ENCODE data around the gene LANCL3. TPM values are rescaled to one million over a fixed set of nuclear protein-coding genes. Genes with fewer than 3 reads are reported as not detected.
"Not testable (repeated sequence)": the region's sequence is repeated elsewhere in the genome, so short reads cannot be mapped to it uniquely, and the experiment has no call there.

Gene LANCL3
- total RNA-seq, 3 donors from 2014 or later: 0.05 to 0.08 (median 0.05) TPM

DNA sequence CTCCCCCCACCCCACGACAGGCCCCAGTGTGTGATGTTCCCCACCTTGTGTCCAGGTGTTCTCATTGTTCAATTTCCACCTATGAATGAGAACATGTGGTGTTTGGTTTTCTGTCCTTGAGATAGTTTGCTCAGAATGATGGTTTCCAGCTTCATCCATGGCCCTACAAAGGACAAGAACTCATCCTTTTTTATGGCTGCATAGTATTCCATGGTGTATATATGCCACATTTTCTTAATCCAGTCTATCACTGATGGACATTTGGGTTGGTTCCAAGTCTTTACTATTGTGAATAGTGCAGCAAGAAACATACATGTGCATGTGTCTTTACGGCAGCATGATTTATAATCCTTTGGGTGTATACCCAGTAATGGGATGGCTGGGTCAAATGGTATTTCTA is 79.4 kb downstream of the LANCL3 start:
- not testable (repeated sequence) for ATAC-seq, H3K4me3 Mint-ChIP-seq, DNase-seq

DNA sequence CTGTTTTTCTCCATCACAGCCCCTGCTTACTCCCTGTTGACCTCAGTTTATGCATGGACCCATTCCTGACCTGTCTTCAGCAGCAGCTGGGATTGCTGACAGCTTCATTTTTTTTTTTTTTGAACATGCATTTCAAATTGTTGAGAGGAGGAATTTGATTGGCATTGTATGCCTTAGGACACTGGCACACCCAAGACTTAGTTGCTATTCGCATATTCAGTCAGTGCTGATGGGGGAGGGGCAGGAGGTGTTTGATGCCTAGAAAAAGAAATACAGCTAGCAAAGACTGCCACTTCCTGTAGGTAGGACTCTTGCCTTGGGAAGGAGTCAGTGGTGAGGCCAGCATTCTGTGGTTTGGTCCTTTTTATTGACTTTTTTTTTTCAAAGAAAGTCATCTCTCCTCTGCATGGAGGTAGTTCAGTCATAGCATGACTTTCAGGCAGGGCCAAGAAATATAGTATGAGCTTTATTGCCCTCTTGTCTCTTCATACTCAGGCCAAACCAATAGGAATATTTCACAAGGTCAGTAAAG is 80.5 kb downstream of the LANCL3 start:
- H3K4me3 Mint-ChIP-seq: no peak overlapping the region
- no peak for ATAC-seq

More for the DNA sequence above, 79.4 kb downstream of the LANCL3 start:
- H3K27me3 Mint-ChIP-seq (ENCODE audit: low read depth); H3K4me1 Mint-ChIP-seq (ENCODE audit: low read depth); H3K36me3 Mint-ChIP-seq (ENCODE audit: insufficient read depth); H3K9me3 Mint-ChIP-seq: not testable (repeated sequence)

DNA sequence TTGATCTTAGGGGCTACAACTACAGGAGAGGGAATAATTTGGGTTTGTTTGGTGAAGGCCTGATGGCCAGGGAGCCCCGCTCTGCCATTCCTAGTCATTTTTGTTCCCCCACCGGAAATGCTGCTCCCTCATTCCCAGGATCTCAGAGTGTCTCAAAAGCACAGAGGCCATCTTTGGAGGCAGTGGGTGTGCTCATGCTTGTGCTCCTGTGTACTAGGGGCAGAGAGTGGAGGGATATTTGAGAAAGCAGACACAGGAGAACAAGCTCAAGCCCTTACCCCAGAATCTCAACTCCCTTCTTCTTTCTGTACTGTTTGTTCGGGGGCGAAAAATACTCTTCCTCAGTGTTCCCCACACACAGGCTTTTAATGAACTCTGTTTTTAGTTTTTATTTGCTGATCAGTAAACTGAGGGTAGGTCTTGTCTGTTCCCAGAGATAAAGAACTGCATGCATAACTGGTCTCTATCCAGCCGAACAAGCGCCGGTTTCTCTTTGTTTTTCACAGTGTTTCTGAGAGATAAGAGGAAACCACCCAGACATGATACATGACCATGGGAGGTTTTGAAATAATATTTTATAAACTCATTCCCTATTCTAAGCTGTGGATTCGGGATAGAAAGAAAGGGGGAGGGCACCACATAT is 81.2 kb downstream of the LANCL3 start:
- Mint-ChIP-seq H3K36me3 (ENCODE audit: insufficient read depth) (no peaks in the 10 kb centered on the region), H3K4me3 (no peak overlapping the region), H3K4me1 (ENCODE audit: low read depth) (no peaks in the 10 kb centered on the region), H3K27me3 (ENCODE audit: low read depth) (no peaks in the 10 kb centered on the region), H3K9me3 (no peaks in the 10 kb centered on the region)
- DNase-seq (no peak), ATAC-seq (no peak)

More for the DNA sequence above, 80.5 kb downstream of the LANCL3 start:
- no peak for DNase-seq
- Mint-ChIP-seq H3K9me3 (no peaks in the 10 kb centered on the region), H3K36me3 (ENCODE audit: insufficient read depth) (no peaks in the 10 kb centered on the region), H3K27me3 (ENCODE audit: low read depth) (no peaks in the 10 kb centered on the region), H3K4me1 (ENCODE audit: low read depth) (no peaks in the 10 kb centered on the region)

DNA sequence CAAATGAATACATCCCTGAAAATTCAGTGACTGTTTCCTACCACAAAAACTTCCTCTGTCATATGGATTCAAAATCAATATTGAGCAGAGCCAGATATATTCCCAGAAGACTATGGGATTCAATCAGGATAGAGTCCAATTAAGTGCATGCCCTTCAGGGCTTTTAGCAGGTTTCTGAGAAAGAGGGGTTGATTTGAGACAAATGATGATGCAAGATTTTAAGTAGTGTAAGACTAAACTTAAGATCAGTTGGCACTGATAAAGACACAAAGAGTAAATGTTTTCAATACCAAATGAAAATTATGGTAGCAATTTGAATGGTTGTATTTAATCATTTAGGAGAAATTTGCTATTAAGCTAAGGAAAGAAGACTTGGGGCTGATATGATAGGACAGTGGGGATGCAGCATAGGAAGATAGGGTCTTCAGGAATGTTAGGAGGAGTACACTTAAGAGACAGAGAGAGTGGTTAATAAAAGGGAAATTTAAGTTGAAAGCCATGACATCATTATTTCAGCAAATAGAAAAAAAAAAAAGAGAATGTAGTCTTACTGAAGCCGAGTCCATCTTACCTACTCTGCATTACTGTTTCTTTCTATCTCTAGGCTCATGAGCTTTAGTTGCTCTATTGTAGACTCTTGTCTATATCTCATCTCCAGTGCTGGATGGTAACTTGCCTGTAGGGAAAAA is 82.1 kb downstream of the LANCL3 start:
- no peaks in the 10 kb centered on the region for H3K27me3 Mint-ChIP-seq (ENCODE audit: low read depth)
- ATAC-seq: no peak
- DNase-seq: no peak
- no peak overlapping the region for H3K4me3 Mint-ChIP-seq
- no peaks in the 10 kb centered on the region for H3K36me3 Mint-ChIP-seq (ENCODE audit: insufficient read depth)
- H3K4me1 Mint-ChIP-seq (ENCODE audit: low read depth): no peaks in the 10 kb centered on the region
- no peaks in the 10 kb centered on the region for H3K9me3 Mint-ChIP-seq

DNA sequence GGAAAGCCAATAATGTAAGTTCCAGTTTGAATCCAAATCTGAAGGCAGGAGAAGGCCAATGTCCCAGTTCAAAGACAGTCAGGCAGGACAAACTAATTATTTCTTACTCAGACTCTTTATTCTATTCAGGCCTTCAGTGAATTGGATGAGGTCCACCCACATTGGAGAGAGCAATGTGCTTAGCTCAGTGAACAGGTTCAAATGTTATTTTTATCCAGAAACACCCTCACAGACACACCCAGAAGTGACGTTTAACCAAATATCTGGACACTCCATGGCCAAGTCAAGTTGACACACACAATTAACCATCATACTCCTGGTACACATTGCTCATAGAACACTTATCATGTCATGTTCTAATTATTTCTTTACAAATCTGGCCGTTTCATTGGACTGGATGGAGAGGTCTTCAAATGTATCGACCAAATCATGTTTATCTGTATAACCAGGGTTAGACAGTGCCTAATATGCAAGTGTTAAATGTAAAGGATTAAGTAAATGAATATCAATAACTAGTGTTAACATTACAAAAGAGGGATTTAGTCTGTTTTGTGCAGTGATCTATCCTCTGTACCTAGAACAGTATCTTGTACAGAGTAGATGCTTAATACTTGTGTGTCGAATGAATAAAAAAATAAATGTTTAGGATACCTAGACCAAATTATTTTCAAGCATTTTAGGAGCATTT is 87.0 kb downstream of the LANCL3 start:
- no peak for DNase-seq
- H3K4me3 Mint-ChIP-seq: no peak overlapping the region
- H3K9me3 Mint-ChIP-seq: no peaks in the 10 kb centered on the region
- no peaks in the 10 kb centered on the region for H3K4me1 Mint-ChIP-seq (ENCODE audit: low read depth)
- H3K27me3 Mint-ChIP-seq (ENCODE audit: low read depth): no peaks in the 10 kb centered on the region
- ATAC-seq: no peak
- H3K36me3 Mint-ChIP-seq (ENCODE audit: insufficient read depth): no peaks in the 10 kb centered on the region

DNA sequence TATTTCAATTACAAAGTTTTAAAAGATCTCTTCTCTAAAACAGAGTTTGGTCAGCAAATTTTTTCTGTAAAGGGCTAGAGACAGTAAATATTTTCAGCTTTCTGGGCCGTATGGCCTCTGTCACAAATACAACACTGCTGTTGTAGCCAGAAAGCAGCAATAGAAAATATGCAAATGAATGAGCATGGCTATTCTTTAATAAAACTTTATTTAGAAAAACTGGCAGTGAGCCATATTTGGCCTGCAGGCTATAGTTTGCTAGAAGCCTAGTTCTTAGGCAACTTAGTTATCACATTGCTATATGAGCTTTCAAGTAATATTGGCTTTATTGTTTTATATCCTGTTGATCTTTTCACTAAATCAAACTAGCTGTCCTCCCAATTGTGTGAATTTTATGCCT is 87.6 kb downstream of the LANCL3 start:
- Mint-ChIP-seq H3K27me3 (ENCODE audit: low read depth) (no peaks in the 10 kb centered on the region), H3K4me1 (ENCODE audit: low read depth) (no peaks in the 10 kb centered on the region), H3K4me3 (no peak overlapping the region), H3K9me3 (no peaks in the 10 kb centered on the region), H3K36me3 (ENCODE audit: insufficient read depth) (no peaks in the 10 kb centered on the region)
- ATAC-seq: no peak
- no peak for DNase-seq

DNA sequence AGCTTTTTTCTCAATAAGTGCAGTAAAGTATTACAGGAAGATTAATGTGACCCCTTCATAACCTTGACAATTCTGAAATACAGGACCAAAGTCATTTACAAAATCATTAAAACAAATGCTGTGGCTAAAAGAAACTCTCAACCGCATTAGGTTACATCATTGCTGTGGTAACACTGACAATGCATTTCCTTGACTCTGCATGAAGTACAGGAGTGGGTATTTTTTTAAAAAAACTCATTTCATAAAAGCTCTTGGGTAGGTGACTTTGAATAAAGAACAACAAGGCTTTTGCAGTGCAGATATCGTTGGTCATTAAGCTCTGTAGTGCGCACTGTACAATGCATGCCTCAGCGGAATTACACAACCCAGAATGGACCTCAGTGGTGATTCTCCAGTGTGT is 90.7 kb downstream of the LANCL3 start:
- Mint-ChIP-seq H3K27me3 (ENCODE audit: low read depth) (no peaks in the 10 kb centered on the region), H3K4me3 (no peak overlapping the region), H3K4me1 (ENCODE audit: low read depth) (no peaks in the 10 kb centered on the region), H3K36me3 (ENCODE audit: insufficient read depth) (no peaks in the 10 kb centered on the region), H3K9me3 (no peaks in the 10 kb centered on the region)
- DNase-seq (no peak), ATAC-seq (no peak)

DNA sequence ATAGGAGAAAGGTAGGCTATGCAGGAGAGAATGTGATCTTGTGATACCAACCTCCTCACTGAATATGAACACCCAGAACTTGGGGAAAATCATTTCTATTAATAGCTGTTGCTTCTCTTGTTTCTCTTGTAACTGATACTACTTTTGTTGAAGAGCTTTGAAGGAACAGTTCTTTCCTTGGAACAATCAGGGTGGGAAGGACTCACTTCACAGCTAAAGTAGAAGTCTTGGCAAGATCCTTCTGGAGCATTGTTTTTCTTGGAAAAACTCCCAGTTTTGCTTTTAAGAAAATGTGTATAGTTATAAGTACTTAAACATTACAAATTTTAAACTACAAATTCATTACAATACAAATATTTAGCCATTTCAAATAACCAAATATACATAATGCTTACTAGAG is 95.1 kb downstream of the LANCL3 start:
- no peaks in the 10 kb centered on the region for H3K4me1 Mint-ChIP-seq (ENCODE audit: low read depth)
- H3K4me3 Mint-ChIP-seq: no peak overlapping the region
- no peaks in the 10 kb centered on the region for H3K9me3 Mint-ChIP-seq
- no peaks in the 10 kb centered on the region for H3K27me3 Mint-ChIP-seq (ENCODE audit: low read depth)
- ATAC-seq (no peak), DNase-seq (no peak)
- no peaks in the 10 kb centered on the region for H3K36me3 Mint-ChIP-seq (ENCODE audit: insufficient read depth)

DNA sequence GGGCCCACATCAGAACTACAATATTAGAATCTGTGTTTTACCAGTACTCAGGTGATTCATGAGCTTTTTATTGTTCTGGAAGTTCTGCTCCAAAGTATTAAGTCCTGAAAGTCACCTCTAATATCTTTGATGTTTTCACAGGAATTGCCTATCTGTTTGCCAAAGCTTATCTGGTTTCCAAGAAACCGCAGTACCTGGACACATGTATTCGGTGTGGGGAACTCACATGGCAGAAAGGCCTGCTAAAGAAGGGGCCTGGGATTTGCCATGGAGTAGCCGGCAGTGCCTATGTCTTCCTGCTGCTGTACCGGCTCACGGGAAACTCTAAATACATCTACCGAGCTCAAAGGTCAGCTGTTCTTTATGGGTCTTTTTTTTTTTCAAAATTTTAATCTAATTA is 95.7 kb downstream of the LANCL3 start:
- no peak for ATAC-seq
- H3K4me3 Mint-ChIP-seq: no peak overlapping the region
- no peaks in the 10 kb centered on the region for H3K36me3 Mint-ChIP-seq (ENCODE audit: insufficient read depth)
- no peak for DNase-seq
- no peaks in the 10 kb centered on the region for H3K9me3 Mint-ChIP-seq
- H3K27me3 Mint-ChIP-seq (ENCODE audit: low read depth): no peaks in the 10 kb centered on the region
- H3K4me1 Mint-ChIP-seq (ENCODE audit: low read depth): no peaks in the 10 kb centered on the region

DNA sequence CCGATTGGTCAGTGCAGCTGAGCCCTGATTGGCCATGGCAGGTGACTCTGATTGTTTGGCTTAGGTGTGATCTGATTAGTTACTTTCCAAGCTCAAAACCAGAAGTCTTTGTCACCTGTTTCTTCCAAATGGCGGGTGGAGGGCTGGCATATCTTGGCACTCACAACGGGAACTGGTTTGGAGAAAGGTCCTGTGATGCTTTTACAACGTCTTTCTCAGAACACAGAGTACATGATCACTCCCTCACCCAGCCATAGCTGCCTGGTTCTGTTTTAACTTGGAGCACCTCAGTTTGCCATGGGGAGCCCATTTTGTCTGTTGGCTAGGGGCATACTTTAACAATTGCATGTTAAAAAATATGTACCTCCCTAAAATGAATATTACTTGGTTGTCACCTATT is 101.1 kb downstream of the LANCL3 start:
- no peaks in the 10 kb centered on the region for H3K36me3 Mint-ChIP-seq (ENCODE audit: insufficient read depth)
- H3K4me1 Mint-ChIP-seq (ENCODE audit: low read depth): no peaks in the 10 kb centered on the region
- H3K27me3 Mint-ChIP-seq (ENCODE audit: low read depth): no peaks in the 10 kb centered on the region
- no peak overlapping the region for H3K4me3 Mint-ChIP-seq
- DNase-seq (no peak), ATAC-seq (no peak)
- no peaks in the 10 kb centered on the region for H3K9me3 Mint-ChIP-seq

DNA sequence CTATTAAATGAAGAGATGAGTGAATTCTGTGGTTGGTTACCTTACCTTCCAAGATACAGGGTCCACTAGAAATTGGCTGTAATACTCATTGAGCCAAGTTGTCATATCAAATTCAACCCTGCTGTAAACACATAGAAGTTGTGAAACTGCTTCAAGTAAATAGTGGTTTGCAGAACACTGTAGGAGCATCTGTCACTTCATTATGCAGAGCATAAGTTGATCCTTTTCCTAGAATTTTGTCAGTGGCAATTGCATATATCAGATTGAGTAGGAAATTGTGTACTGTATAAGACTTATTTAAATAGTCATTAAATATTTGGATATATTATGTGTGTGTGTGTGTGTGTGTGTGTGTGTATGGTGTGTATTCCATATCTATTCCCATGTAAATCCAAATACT is 105.3 kb downstream of the LANCL3 start:
- no peaks in the 10 kb centered on the region for H3K36me3 Mint-ChIP-seq (ENCODE audit: insufficient read depth)
- no peaks in the 10 kb centered on the region for H3K4me1 Mint-ChIP-seq (ENCODE audit: low read depth)
- ATAC-seq (no peak), DNase-seq (no peak)
- no peaks in the 10 kb centered on the region for H3K9me3 Mint-ChIP-seq
- no peak overlapping the region for H3K4me3 Mint-ChIP-seq
- H3K27me3 Mint-ChIP-seq (ENCODE audit: low read depth): no peaks in the 10 kb centered on the region

DNA sequence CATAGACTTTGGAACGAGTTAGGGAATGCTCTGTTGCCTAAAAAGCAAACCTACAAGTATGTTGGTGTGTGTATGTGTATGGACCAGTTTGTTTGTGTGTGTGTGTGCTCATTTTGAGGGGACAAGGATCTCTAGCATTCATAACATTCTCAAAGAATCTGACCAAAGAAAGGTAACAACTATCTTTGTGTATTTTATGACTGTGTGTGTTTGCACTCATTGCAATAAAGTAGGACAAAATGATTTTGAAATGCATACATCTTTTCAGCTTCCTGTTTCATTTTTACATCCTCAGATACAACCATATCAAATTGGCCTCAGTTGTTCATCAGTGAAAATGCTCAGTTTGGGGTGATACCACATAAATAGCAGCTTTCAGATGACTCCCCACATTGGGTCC is 105.8 kb downstream of the LANCL3 start:
- H3K9me3 Mint-ChIP-seq: no peaks in the 10 kb centered on the region
- H3K36me3 Mint-ChIP-seq (ENCODE audit: insufficient read depth): no peaks in the 10 kb centered on the region
- H3K4me1 Mint-ChIP-seq (ENCODE audit: low read depth): no peaks in the 10 kb centered on the region
- H3K4me3 Mint-ChIP-seq: no peak overlapping the region
- no peak for ATAC-seq
- no peaks in the 10 kb centered on the region for H3K27me3 Mint-ChIP-seq (ENCODE audit: low read depth)
- DNase-seq: no peak

DNA sequence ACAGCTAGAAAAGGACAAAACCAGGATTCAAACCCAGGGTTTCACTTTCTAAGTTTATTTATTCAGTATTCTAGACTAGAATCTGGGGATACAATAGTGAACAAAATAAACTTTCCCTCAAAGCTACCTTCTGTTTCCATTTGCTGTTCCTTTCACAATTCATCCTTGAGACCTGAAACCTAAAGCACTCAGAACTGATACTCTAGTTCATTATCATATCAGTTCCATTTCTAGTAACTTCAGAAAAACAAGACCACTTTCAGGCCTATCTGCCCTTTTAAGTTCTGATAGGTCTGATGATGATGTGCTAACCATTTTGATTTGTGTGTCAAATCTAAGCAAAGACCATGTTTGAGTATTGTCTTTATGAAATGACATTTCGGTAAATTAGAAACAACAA is 106.3 kb downstream of the LANCL3 start:
- Mint-ChIP-seq H3K9me3 (no peaks in the 10 kb centered on the region), H3K27me3 (ENCODE audit: low read depth) (no peaks in the 10 kb centered on the region), H3K4me1 (ENCODE audit: low read depth) (no peaks in the 10 kb centered on the region), H3K36me3 (ENCODE audit: insufficient read depth) (no peaks in the 10 kb centered on the region), H3K4me3 (no peak overlapping the region)
- no peak for DNase-seq
- peak; percentile 23 to 65 for ATAC-seq

DNA sequence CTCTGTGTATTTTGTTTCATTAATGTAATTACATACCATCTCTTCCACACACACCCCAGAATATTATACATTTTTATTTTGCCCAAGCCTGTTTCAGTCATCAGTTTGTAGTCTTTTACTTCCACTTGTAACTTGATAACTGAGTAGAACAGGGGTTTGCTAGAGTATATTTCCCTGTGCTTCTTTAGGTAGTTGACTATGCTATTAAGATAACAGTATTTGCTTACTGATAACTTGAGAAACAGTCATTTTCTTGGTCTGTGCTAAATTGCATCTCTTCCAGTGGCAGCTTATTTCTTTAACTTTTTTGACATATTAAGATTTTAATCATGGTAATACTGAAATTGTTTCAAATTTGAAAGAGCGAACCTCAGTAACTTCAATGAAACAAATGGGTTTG is 107.1 kb downstream of the LANCL3 start:
- no peak overlapping the region for H3K4me3 Mint-ChIP-seq
- H3K9me3 Mint-ChIP-seq: no peaks in the 10 kb centered on the region
- no peaks in the 10 kb centered on the region for H3K36me3 Mint-ChIP-seq (ENCODE audit: insufficient read depth)
- DNase-seq (no peak), ATAC-seq (no peak)
- H3K4me1 Mint-ChIP-seq (ENCODE audit: low read depth): no peaks in the 10 kb centered on the region
- no peaks in the 10 kb centered on the region for H3K27me3 Mint-ChIP-seq (ENCODE audit: low read depth)

DNA sequence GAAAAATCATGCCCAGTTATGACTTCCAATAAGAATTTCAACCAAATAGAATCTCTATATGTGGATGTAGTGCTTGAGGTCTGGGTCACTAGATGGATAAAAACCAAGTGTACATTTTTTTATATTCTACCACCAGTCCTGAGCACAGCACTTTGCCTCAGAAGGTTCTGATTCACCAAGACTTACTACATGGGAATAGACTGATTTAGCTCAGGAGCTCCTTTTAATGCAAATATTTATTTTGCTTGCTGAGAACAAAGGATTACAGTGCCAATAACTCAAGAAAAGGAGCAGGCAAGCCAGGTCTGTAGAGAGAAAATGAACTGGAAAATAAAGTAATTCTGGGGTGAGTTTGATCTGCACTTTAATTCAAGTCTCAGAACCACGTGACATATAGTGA is 107.8 kb downstream of the LANCL3 start:
- Mint-ChIP-seq H3K4me3 (no peak overlapping the region), H3K36me3 (ENCODE audit: insufficient read depth) (no peaks in the 10 kb centered on the region), H3K4me1 (ENCODE audit: low read depth) (no peaks in the 10 kb centered on the region), H3K27me3 (ENCODE audit: low read depth) (no peaks in the 10 kb centered on the region), H3K9me3 (no peaks in the 10 kb centered on the region)
- DNase-seq: no peak
- ATAC-seq: no peak

All from activated T-cell treated with anti-CD3 and anti-CD28 coated beads, Interleukin-2, amount 50 U/mL, for 4 hours (primary cell).